ENCODE results near the gene PPP1R12C.
"Not testable (repeated sequence)": the region's sequence is repeated elsewhere in the genome, so short reads cannot be mapped to it uniquely, and the experiment has no call there.

DNA sequence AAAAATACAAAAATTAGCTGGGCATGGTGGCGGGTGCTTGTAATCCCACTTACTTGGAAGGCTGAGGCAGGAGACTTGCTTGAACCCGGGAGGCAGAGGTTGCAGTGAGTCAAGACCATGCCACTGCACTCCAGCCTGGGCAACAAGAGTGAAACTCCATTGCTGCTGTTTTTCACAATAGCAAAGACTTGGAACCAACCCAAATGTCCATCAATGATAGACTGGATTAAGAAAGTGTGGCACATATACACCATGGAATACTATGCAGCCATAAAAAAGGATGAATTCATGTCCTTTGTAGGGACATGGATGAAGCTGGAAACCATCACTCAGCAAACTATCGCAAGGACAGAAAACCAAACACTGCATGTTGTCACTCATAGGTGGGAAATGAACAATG, 10.2 kb downstream of the PPP1R12C start:
- TF ChIP-seq, protein P1, sequence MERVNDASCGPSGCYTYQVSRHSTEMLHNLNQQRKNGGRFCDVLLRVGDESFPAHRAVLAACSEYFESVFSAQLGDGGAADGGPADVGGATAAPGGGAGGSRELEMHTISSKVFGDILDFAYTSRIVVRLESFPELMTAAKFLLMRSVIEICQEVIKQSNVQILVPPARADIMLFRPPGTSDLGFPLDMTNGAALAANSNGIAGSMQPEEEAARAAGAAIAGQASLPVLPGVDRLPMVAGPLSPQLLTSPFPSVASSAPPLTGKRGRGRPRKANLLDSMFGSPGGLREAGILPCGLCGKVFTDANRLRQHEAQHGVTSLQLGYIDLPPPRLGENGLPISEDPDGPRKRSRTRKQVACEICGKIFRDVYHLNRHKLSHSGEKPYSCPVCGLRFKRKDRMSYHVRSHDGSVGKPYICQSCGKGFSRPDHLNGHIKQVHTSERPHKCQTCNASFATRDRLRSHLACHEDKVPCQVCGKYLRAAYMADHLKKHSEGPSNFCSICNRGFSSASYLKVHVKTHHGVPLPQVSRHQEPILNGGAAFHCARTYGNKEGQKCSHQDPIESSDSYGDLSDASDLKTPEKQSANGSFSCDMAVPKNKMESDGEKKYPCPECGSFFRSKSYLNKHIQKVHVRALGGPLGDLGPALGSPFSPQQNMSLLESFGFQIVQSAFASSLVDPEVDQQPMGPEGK (CRISPR knock-in tag; IDR thresholded peaks at IDR 0.05; ENCODE audit: borderline replicate concordance) = not testable (repeated sequence)
- TF ChIP-seq, protein P2, sequence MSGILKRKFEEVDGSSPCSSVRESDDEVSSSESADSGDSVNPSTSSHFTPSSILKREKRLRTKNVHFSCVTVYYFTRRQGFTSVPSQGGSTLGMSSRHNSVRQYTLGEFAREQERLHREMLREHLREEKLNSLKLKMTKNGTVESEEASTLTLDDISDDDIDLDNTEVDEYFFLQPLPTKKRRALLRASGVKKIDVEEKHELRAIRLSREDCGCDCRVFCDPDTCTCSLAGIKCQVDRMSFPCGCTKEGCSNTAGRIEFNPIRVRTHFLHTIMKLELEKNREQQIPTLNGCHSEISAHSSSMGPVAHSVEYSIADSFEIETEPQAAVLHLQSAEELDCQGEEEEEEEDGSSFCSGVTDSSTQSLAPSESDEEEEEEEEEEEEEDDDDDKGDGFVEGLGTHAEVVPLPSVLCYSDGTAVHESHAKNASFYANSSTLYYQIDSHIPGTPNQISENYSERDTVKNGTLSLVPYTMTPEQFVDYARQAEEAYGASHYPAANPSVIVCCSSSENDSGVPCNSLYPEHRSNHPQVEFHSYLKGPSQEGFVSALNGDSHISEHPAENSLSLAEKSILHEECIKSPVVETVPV (CRISPR knock-in tag; IDR thresholded peaks at IDR 0.05) = not testable (repeated sequence)
- not testable (repeated sequence) for TF ChIP-seq ZNF8 (CRISPR knock-in tag; IDR thresholded peaks at IDR 0.05); TOX (CRISPR knock-in tag; IDR thresholded peaks at IDR 0.05; ENCODE audit: borderline replicate concordance); TCF4 (CRISPR knock-in tag; IDR thresholded peaks at IDR 0.05; ENCODE audit: borderline replicate concordance); SNAI2 (CRISPR knock-in tag; IDR thresholded peaks at IDR 0.05); ZFP3 (CRISPR knock-in tag; IDR thresholded peaks at IDR 0.05); RARB (CRISPR knock-in tag; IDR thresholded peaks at IDR 0.05); ZFP30 (CRISPR knock-in tag; IDR thresholded peaks at IDR 0.05)
- TF ChIP-seq, protein P3, sequence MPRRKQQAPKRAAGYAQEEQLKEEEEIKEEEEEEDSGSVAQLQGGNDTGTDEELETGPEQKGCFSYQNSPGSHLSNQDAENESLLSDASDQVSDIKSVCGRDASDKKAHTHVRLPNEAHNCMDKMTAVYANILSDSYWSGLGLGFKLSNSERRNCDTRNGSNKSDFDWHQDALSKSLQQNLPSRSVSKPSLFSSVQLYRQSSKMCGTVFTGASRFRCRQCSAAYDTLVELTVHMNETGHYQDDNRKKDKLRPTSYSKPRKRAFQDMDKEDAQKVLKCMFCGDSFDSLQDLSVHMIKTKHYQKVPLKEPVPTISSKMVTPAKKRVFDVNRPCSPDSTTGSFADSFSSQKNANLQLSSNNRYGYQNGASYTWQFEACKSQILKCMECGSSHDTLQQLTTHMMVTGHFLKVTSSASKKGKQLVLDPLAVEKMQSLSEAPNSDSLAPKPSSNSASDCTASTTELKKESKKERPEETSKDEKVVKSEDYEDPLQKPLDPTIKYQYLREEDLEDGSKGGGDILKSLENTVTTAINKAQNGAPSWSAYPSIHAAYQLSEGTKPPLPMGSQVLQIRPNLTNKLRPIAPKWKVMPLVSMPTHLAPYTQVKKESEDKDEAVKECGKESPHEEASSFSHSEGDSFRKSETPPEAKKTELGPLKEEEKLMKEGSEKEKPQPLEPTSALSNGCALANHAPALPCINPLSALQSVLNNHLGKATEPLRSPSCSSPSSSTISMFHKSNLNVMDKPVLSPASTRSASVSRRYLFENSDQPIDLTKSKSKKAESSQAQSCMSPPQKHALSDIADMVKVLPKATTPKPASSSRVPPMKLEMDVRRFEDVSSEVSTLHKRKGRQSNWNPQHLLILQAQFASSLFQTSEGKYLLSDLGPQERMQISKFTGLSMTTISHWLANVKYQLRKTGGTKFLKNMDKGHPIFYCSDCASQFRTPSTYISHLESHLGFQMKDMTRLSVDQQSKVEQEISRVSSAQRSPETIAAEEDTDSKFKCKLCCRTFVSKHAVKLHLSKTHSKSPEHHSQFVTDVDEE (CRISPR knock-in tag; IDR thresholded peaks at IDR 0.05) = not testable (repeated sequence)
